GM12878 (cell line): Measurements from ENCODE around the gene SLC4A1. TPM values are rescaled to one million over a fixed set of nuclear protein-coding genes. Genes with fewer than 3 reads are reported as not detected.

Experiments
- BACH1 ChIP-seq: fragments of 450-650 bp; IDR thresholded peaks from 2 replicates; pipeline ENCODE4 v1.6.1; 2017; ENCODE audit warnings: mild to moderate bottlenecking, borderline replicate concordance
- ESRRA ChIP-seq: IDR thresholded peaks from 2 replicates; pipeline ENCODE4 v1.6.1; 2012; ENCODE audit warnings: mild to moderate bottlenecking, low read length, improper control_type of control experiment
- FOXK2 ChIP-seq: fragments of 450-650 bp; IDR thresholded peaks from 2 replicates; pipeline ENCODE4 v1.6.1; 2017; ENCODE audit warnings: mild to moderate bottlenecking, moderate library complexity
- FOXM1 ChIP-seq: IDR thresholded peaks from 2 replicates; pipeline ENCODE4 v1.6.1; 2012; ENCODE audit warnings: low read depth, mild to moderate bottlenecking, inconsistent platforms, low read length, moderate library complexity
- KAT2A ChIP-seq: conservative IDR thresholded peaks from 2 replicates; pipeline ENCODE4 v1.6.1; 2011; ENCODE audit warnings: low read depth, low read length; ENCODE audit not compliant: control insufficient read depth
- MTA2 ChIP-seq: fragments of 450-650 bp; IDR thresholded peaks from 2 replicates; pipeline ENCODE4 v1.6.1; 2016; ENCODE audit warnings: low read depth, mild to moderate bottlenecking, moderate library complexity
- PAX5 ChIP-seq: IDR thresholded peaks from 2 replicates; pipeline ENCODE4 v1.6.1; 2011; ENCODE audit warnings: low read depth, low read length, borderline replicate concordance
- PBX3 ChIP-seq: IDR thresholded peaks from 2 replicates; pipeline ENCODE4 v1.6.1; 2011; ENCODE audit warnings: mild to moderate bottlenecking, low read depth, low read length, moderate library complexity; ENCODE audit not compliant: insufficient replicate concordance
- POLR2AphosphoS5 ChIP-seq: IDR thresholded peaks from 2 replicates; pipeline ENCODE4 v1.6.1; 2011; ENCODE audit warnings: mild to moderate bottlenecking, low read length, inconsistent platforms
- PRDM15 ChIP-seq: fragments of 450-650 bp; formaldehyde crosslinking; IDR thresholded peaks from 2 replicates; pipeline ENCODE4 v1.4.0; 2020; ENCODE audit warnings: mild to moderate bottlenecking, moderate library complexity
- RAD21 ChIP-seq: IDR thresholded peaks from 2 replicates; pipeline ENCODE4 v1.6.1; 2011; ENCODE audit warnings: mild to moderate bottlenecking, low read depth, low read length, moderate library complexity; ENCODE audit not compliant: insufficient read depth
- SP1 ChIP-seq: IDR thresholded peaks from one replicate; pipeline ENCODE4 v1.6.1; 2011; ENCODE audit warnings: low read depth, low read length
- TARDBP ChIP-seq: IDR thresholded peaks from 2 replicates; pipeline ENCODE4 v1.6.1; 2016; ENCODE audit warnings: borderline replicate concordance
- USF1 ChIP-seq: IDR thresholded peaks from 2 replicates; pipeline ENCODE4 v1.6.1; 2011; ENCODE audit warnings: borderline replicate concordance, low read depth, mild to moderate bottlenecking, moderate library complexity, mixed read lengths, low read length; ENCODE audit not compliant: insufficient read depth; ENCODE audit errors: extremely low read length
- WRNIP1 ChIP-seq: IDR thresholded peaks from 2 replicates; pipeline ENCODE4 v1.6.1; 2011; ENCODE audit warnings: low read depth, low read length, improper control_type of control experiment, borderline replicate concordance
- YBX1 ChIP-seq: fragments of 450-650 bp; IDR thresholded peaks from 2 replicates; pipeline ENCODE4 v1.6.1; 2016; ENCODE audit warnings: antibody characterized with exemption
- ZNF687 ChIP-seq: fragments of 450-650 bp; IDR thresholded peaks from 2 replicates; pipeline ENCODE4 v1.6.1; 2017; ENCODE audit warnings: mild to moderate bottlenecking, moderate library complexity
- polyA plus RNA-seq, 11 experiments: library from polyadenylated mRNA; depleted of rRNA in 4 of 11; unstranded in 6 of 11; stranded (reverse) in 5 of 11; fragments of >200 nt; fragmentation: Nextera tagmentation in 4 of 11; fragmentation: Illumina TruSeq in 1 of 11; extraction: Ambion mirVana in 4 of 11; extraction: Trizol in 1 of 11; gene quantifications; 1 replicate in 1 of 11; 2 replicates in 10 of 11; pipeline versions ENCODE4 v1.2.1 to v1.2.3, GENCODE V29; 2011 to 2016; ENCODE audit warnings: inconsistent platforms in 2 of 11, missing spikeins in 2 of 11, low read depth in 1 of 11
- total RNA-seq, 4 experiments: library from RNA; depleted of rRNA in 3 of 4; stranded (reverse); fragments of >200 nt in 3 of 4; fragmentation: Illumina TruSeq in 1 of 4; extraction: Trizol in 1 of 4; gene quantifications; 2 replicates each; pipeline versions ENCODE4 v1.2.1 to v1.2.3, GENCODE V29; 2013 to 2021

SLC4A1 gene
- total and polyA plus RNA-seq, 10 of the 15 experiments (the other 5 are each of a cell fraction or from before 2014, with no cell fraction given), result 0.03 TPM; not detected in 9

- TF ChIP-seq FOXK2 (no peak), BACH1 (0 out of 2 replicates have a peak, but pooled peaks have one; percentile 62), TARDBP (no peak), USF1 (no peak), WRNIP1 (no peak), ZNF687 (peak; percentile 28; the same call in 1 of the 2 replicates), FOXM1 (peak; percentile 79), RAD21 (peak; percentile 91), POLR2AphosphoS5 (0 out of 2 replicates have a peak, but pooled peaks have one; percentile 40), ESRRA (0 out of 2 replicates have a peak, but pooled peaks have one; percentile 64), PRDM15 (no peak), SP1 (peak; percentile 69), KAT2A (no peak), PAX5 (no peak; the same call in 1 of the 2 replicates), PBX3 (peak; percentile 73), YBX1 (no peak), MTA2 (no peak)
These were observed 57.4 kb downstream of the SLC4A1 start (continued) for GRCh38 chr17:44210342-44211192.
